ENCODE results near the gene CDKN2D.

Gene CDKN2D

DNA sequence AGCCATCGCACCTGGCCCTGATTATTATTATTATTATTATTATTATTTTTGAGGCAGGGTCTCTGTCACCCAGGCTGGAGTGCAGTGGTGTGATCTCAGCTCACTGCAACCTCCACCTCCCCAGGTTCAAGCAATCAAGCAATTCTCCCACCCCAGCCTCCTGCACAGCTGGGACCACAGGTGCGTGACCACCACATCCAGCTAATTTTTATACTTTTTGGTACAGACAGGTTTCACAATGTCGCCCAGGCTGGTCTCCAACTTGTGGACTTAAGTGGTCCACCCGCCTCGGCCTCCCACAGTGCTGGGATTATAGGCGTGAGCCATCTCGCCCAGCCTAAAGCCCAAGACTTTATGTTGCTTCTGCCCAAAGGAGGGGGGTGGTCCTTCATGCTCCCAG, 24.4 kb upstream of the CDKN2D start:
- TF ChIP-seq, protein P1, sequence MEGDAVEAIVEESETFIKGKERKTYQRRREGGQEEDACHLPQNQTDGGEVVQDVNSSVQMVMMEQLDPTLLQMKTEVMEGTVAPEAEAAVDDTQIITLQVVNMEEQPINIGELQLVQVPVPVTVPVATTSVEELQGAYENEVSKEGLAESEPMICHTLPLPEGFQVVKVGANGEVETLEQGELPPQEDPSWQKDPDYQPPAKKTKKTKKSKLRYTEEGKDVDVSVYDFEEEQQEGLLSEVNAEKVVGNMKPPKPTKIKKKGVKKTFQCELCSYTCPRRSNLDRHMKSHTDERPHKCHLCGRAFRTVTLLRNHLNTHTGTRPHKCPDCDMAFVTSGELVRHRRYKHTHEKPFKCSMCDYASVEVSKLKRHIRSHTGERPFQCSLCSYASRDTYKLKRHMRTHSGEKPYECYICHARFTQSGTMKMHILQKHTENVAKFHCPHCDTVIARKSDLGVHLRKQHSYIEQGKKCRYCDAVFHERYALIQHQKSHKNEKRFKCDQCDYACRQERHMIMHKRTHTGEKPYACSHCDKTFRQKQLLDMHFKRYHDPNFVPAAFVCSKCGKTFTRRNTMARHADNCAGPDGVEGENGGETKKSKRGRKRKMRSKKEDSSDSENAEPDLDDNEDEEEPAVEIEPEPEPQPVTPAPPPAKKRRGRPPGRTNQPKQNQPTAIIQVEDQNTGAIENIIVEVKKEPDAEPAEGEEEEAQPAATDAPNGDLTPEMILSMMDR (IDR thresholded peaks at IDR 0.05; ENCODE audit: low read depth, low read length), result no peak
- H3K4me3 ChIP-seq (ENCODE audit: low read depth, low read length), result no peak overlapping the region

DNA sequence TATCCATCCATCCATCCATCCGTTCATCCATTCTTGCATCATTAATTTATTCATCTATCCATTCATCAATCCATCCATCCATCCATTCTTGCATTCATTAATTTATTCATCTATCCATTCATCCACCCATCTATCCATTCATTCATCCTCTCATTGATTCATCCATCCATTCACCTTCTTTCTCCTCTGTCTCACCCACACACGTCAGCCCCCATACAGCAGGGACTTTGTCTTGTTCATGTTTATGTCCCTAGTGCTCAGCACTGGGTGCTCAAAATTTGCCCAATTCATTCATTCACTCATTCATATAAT, 19.0 kb upstream of the CDKN2D start:
- TF ChIP-seq, protein P1 (IDR thresholded peaks at IDR 0.05; ENCODE audit: low read depth, low read length), result no peak
- H3K4me3 ChIP-seq (ENCODE audit: low read depth, low read length), result no peak overlapping the region

DNA sequence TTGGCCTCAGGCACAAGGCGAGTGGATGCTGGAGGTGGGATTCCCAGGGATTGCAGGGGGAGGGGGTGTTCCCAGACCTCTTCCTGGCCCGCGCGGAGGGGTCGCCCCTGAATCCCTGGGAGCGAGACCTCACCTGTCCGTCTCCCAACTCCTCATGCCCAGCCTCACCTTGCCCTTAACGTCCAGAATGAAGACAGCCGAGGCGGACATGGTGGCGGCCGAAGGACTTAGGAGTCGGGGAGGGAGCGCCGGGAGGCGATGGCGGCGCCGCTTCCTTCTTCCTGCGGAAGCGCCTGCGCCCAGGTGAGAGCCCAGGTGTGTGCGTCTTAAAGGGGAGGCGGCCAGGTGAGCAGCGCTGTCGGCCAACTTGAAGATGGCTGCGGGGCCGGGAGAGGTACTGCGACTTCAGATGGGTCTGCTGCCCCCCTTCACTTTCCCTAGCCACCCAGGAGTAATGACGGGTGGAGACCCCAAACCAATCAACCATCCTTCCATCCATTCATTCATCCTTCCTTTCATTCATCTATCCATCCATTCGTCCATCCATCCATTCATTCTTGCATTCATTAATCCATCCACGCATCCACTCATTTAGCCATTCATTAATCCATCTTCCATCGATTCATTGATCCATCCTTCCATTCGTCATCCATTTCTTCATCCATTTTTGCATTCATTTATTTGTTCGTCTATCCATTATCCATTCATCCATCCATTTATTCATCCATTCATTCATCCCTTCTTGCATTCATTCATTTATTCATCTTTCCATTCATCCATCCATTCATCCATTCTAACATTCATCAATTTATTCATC, 18.5 kb upstream of the CDKN2D start, which contains the start of gene AP1M2:
Gene AP1M2, minus strand, starts transcription at position 291 of the 817 bp plus-strand sequence. Its CDS starts 81 bp downstream, at position 210.
- no peak within 1 kb of the TSS for H3K4me3 ChIP-seq (ENCODE audit: low read depth, low read length)
- TF ChIP-seq, protein P1 (IDR thresholded peaks at IDR 0.05; ENCODE audit: low read depth, low read length), result no peak

DNA sequence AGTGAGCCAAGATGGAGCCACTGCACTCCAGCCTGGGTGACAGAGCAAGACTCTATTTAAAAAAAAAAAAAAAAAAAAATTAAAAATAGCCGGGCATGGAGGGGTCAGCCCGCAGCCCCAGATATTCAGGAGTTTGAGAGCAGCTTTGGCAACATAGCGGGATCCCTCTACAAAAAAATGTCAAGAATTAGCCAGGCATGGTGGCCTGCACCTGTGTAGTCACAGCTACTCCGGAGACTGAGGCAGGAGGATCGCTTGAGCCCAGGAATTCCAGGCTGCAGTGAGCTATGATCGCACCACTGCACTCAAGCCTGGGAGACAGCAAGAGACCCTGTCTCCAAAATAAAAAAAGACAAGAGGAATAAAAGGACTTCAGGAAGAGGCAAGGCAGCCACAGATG, 17.6 kb upstream of the CDKN2D start:
- H3K4me3 ChIP-seq (ENCODE audit: low read depth, low read length), result no peak overlapping the region
- TF ChIP-seq, protein P1 (IDR thresholded peaks at IDR 0.05; ENCODE audit: low read depth, low read length), result no peak

DNA sequence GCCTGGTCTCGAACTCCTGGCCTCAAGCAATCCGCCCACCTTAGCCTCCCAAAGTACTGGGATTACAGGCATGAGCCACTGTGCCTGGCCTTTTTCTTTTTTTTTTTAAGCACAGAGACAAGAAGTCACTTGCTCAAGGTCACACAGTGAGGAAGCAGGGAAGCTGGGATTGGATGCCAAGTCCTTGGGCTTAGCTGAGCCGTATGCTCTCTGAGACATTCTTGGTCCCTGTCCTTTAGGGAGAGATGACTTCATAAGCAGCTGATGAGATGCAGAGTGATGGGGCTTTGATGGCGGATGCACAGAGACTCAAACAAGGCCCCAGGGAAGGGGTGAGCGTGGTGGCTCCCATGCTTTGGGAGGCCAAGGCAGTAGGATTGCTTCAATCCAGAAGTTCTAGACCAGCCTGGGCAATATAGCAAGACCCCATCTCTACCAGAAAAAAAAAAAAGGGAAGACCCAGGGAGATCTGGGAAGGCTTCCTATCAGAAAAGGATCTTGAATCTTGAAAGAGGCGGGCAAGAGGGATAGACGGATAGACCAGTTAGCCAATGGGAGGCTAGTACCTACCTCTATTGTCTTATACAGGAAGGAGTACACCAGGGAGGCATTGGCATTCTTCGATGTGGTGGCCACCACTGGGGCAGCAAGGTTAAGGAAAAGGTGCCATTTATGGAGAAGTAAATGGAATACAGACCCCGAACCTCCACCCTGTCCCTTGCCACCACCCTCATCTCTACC, 14.4 kb upstream of the CDKN2D start:
- TF ChIP-seq, protein P1 (IDR thresholded peaks at IDR 0.05; ENCODE audit: low read depth, low read length), result no peak
- H3K4me3 ChIP-seq (ENCODE audit: low read depth, low read length), result no peak overlapping the region

DNA sequence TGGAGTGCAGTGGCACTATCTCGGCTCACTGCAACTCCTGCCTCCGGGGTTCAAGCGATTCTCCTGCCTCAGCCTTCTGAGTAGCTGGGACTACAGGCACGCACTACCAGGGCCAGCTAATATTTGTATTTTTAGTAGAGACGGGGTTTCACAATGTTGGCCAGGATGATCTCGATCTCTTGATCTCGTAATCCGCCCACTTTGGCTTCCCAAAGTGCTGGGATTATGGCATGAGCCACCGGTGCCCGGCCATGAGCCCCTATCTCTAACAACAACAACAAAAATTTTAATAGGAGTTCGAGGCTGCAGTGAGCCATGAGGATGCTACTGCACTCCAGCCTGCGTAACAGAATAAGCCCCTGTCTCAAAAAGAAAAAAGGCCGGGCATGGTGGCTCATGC, 13.3 kb upstream of the CDKN2D start:
- no peak overlapping the region for H3K4me3 ChIP-seq (ENCODE audit: low read depth, low read length)
- TF ChIP-seq, protein P1 (IDR thresholded peaks at IDR 0.05; ENCODE audit: low read depth, low read length), result no peak
